ENCODE measurements around the gene ZDHHC19. TPM values are rescaled to one million over a fixed set of nuclear protein-coding genes. Genes with fewer than 3 reads are reported as not detected.
"Not testable (repeated sequence)": the region's sequence is repeated elsewhere in the genome, so short reads cannot be mapped to it uniquely, and the experiment has no call there.

ZDHHC19 gene
- total RNA-seq, 1 donor from 2014 or later, result not detected

GRCh38 chr3:196219194-196219969 lies 8.2 kb upstream of the ZDHHC19 start:
- intact Hi-C loops (cut with micrococcal nuclease), result loop anchor here (1.0 kb wide), 1 partner anchor 37 kb away; no protein-coding TSS in a partner anchor
- H3K9me3 Mint-ChIP-seq, result no peaks in the 10 kb centered on the region
- peak; percentile 64 for DNase-seq (ENCODE audit: low spot score)
- H3K27me3 Mint-ChIP-seq (ENCODE audit: low read depth), result peaks cover 5% of the 10 kb centered on the region
- no peaks in the 10 kb centered on the region for H3K36me3 Mint-ChIP-seq (ENCODE audit: low read depth)
- peak overlapping the region; percentile 59 for H3K4me3 Mint-ChIP-seq (ENCODE audit: low read depth)
- peak overlapping the region; percentile 75 for H3K27ac Mint-ChIP-seq
- H3K4me1 Mint-ChIP-seq (ENCODE audit: low read depth), result peaks cover 12% of the 10 kb centered on the region

- H3K27me3 Mint-ChIP-seq (ENCODE audit: low read depth), result peaks cover 4% of the 10 kb centered on the region
- H3K4me1 Mint-ChIP-seq (ENCODE audit: low read depth), result peaks cover 12% of the 10 kb centered on the region
- no peaks in the 10 kb centered on the region for H3K9me3 Mint-ChIP-seq
- intact Hi-C loops (cut with micrococcal nuclease), result no loop called here
- no peak for DNase-seq (ENCODE audit: low spot score)
- no peaks in the 10 kb centered on the region for H3K36me3 Mint-ChIP-seq (ENCODE audit: low read depth)
- no peak overlapping the region for H3K4me3 Mint-ChIP-seq (ENCODE audit: low read depth)
- H3K27ac Mint-ChIP-seq, result no peak overlapping the region
Measured at GRCh38 chr3:196218155-196218712, 7.0 kb upstream of the ZDHHC19 start.

GRCh38 chr3:196217307-196218154 lies 6.3 kb upstream of the ZDHHC19 start:
- DNase-seq (ENCODE audit: low spot score), result no peak
- no peaks in the 10 kb centered on the region for H3K27me3 Mint-ChIP-seq (ENCODE audit: low read depth)
- H3K4me3 Mint-ChIP-seq (ENCODE audit: low read depth), result peak overlapping the region; percentile 1
- H3K4me1 Mint-ChIP-seq (ENCODE audit: low read depth), result peaks cover 12% of the 10 kb centered on the region
- no peaks in the 10 kb centered on the region for H3K9me3 Mint-ChIP-seq
- H3K36me3 Mint-ChIP-seq (ENCODE audit: low read depth), result no peaks in the 10 kb centered on the region
- peak overlapping the region; percentile 7 for H3K27ac Mint-ChIP-seq
- intact Hi-C loops (cut with micrococcal nuclease), result no loop called here

DNA sequence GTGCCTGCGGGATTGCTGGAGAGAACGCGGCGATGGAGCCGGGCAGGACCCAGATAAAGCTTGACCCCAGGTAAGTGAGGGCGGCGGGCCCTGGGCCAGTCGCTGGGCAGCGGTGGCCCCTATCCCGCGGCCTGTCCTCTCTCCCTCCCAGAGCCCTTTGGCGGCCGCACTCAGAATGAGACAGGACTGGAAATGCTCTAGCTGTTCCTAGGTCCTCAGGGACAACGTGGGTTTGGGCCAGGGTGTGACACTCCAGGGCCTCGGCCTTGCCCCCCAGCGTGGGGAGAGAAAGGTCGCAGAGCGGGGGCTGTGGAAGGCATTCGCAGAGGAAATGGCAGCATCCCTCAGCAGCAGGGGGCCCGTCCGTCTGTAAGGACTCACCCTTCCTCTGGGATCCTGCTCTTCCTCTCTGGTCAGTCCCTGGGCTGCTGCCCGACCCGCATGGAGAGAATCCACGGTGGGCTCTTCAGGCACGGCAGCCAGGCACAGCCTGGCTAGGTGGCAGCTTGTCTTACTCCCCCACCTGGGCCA lies 5.5 kb upstream of the ZDHHC19 start:
- intact Hi-C loops (cut with micrococcal nuclease), result no loop called here
- Mint-ChIP-seq H3K36me3 (ENCODE audit: low read depth) (no peaks in the 10 kb centered on the region), H3K27me3 (ENCODE audit: low read depth) (no peaks in the 10 kb centered on the region), H3K27ac (no peak overlapping the region), H3K4me3 (ENCODE audit: low read depth) (no peak overlapping the region), H3K4me1 (ENCODE audit: low read depth) (peaks cover 12% of the 10 kb centered on the region), H3K9me3 (no peaks in the 10 kb centered on the region)
- DNase-seq (ENCODE audit: low spot score), result no peak

DNA sequence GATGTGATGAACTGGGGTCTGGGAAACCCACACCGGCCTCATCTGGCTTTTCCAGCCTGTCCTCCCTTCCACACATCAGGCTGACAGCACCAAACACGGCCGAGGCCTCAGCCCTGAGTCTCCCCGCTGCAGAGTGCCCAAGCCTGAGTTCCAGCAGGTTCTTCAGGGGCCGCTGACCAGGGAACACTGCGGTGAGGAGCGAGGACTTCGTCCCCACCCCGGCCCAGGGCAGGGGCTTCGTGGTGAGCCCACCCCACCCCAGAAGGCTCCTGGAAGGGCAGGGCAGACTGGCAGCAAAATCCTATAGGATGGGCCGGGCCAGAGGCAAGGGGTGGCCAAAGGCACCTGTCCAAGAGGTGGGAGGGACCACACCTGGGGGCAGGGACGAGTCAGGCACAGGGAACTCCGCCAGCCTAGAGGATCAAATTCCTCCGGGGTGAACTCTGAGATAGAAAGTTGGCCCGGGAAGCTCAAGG lies 4.9 kb upstream of the ZDHHC19 start, which contains the start of gene SLC51A:
Gene SLC51A, plus strand, starts transcription at position 446 of the 476 bp plus-strand sequence. CDS start 179 bp downstream, outside the sequence.
- Mint-ChIP-seq H3K4me3 (ENCODE audit: low read depth) (peak within 1 kb of the TSS; percentile 1), H3K27me3 (ENCODE audit: low read depth) (no peaks in the 10 kb centered on the region), H3K4me1 (ENCODE audit: low read depth) (peaks cover 12% of the 10 kb centered on the region), H3K36me3 (ENCODE audit: low read depth) (no peaks in the 10 kb centered on the region), H3K9me3 (no peaks in the 10 kb centered on the region), H3K27ac (peak within 1 kb of the TSS; percentile 7)
- intact Hi-C loops (cut with micrococcal nuclease), result no loop called here
- DNase-seq (ENCODE audit: low spot score), result no peak

GRCh38 chr3:196215493-196216020 lies 4.4 kb upstream of the ZDHHC19 start:
- H3K36me3 Mint-ChIP-seq (ENCODE audit: low read depth), result no peaks in the 10 kb centered on the region
- H3K4me3 Mint-ChIP-seq (ENCODE audit: low read depth), result no peak overlapping the region
- no peaks in the 10 kb centered on the region for H3K9me3 Mint-ChIP-seq
- H3K4me1 Mint-ChIP-seq (ENCODE audit: low read depth), result peaks cover 12% of the 10 kb centered on the region
- no peak overlapping the region for H3K27ac Mint-ChIP-seq
- intact Hi-C loops (cut with micrococcal nuclease), result no loop called here
- DNase-seq (ENCODE audit: low spot score), result no peak
- H3K27me3 Mint-ChIP-seq (ENCODE audit: low read depth), result no peaks in the 10 kb centered on the region

DNA sequence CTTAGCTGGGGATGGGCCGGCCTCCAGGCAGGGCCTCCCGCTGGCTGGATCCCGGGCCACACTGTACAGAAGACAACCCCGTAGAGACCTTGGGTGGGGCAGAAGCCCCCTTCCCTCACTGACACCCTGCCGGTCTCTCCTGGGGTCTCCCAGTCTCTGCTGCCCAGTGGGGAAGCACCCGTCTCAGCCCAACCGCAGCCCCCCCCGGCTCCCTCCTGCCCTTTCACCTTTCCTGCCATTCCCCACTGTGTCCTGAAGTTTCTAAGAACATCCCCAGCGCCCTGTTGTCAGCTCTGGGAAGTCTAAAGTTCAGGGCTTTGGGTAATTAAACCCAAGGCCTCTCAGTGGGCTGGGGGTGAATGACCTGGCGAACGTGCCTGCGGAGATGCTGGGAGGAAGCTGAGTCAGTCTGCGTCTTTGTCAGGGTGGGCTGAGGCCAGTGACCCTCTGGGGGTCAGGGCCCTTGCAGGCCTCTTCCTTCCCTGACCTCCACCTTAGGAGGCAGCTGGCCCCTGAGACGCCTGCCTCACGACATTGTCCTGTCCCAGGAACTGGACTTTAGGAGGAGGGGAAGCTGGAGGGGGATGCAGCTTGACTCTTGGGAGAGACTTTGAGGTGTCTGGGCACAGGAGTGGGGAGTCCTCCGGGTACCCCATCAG lies 3.7 kb upstream of the ZDHHC19 start:
- Mint-ChIP-seq H3K27me3 (ENCODE audit: low read depth) (no peaks in the 10 kb centered on the region), H3K4me3 (ENCODE audit: low read depth) (no peak overlapping the region), H3K27ac (no peak overlapping the region), H3K4me1 (ENCODE audit: low read depth) (peaks cover 10% of the 10 kb centered on the region), H3K36me3 (ENCODE audit: low read depth) (no peaks in the 10 kb centered on the region), H3K9me3 (no peaks in the 10 kb centered on the region)
- intact Hi-C loops (cut with micrococcal nuclease), result no loop called here
- DNase-seq (ENCODE audit: low spot score), result no peak

GRCh38 chr3:196209944-196210672 lies 1.1 kb downstream of the ZDHHC19 start:
- not testable (repeated sequence) for H3K27ac Mint-ChIP-seq; H3K36me3 Mint-ChIP-seq (ENCODE audit: low read depth); DNase-seq (ENCODE audit: low spot score); H3K4me3 Mint-ChIP-seq (ENCODE audit: low read depth); H3K9me3 Mint-ChIP-seq; H3K27me3 Mint-ChIP-seq (ENCODE audit: low read depth); H3K4me1 Mint-ChIP-seq (ENCODE audit: low read depth)
- intact Hi-C loops (cut with micrococcal nuclease), result loop anchor here (10.0 kb wide), 1 partner anchor 355 kb away; no protein-coding TSS in a partner anchor

DNA sequence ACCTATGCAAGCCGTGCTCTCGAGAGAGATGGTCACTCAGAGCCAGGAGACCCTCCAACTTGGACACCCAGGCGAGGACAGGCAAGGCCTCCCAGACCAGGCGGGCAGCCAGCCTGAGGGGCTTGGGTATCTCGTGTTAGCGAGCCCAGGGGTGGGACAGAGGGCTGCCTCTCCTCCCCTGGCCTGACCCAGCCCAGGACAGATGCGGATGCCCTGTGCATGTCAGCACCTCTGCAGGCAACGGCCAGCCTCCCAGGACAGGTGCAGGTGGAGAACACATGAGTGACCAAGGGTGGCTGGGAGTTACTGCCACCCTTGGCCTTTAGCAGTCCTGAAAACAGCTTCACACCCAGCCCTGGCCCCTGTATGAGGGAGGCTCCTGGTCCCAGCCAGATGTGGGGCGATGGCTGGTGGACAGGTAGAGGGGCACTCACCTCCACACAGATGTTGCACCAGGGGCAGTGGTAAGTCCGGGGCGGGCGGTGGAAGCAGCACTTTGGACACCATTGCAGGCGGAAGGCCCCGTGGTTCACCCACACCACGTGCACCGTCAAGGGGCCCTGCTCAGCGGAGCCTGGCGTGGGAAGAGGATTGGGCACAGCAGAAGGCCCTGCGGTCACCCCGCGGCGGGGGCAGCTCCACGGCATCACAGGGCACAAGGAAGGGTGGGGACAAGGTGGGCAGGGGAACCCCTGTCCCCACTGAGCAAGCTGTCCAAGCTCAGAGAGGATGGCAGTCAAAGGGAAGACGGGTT lies 2.1 kb downstream of the ZDHHC19 start:
- Mint-ChIP-seq H3K27me3 (ENCODE audit: low read depth) (peaks cover 16% of the 10 kb centered on the region), H3K36me3 (ENCODE audit: low read depth) (no peaks in the 10 kb centered on the region), H3K27ac (no peak overlapping the region), H3K4me1 (ENCODE audit: low read depth) (peaks cover 2% of the 10 kb centered on the region), H3K4me3 (ENCODE audit: low read depth) (no peak overlapping the region), H3K9me3 (no peaks in the 10 kb centered on the region)
- no peak for DNase-seq (ENCODE audit: low spot score)
- intact Hi-C loops (cut with micrococcal nuclease), result loop anchor here (10.0 kb wide), 1 partner anchor 354 kb away; no protein-coding TSS in a partner anchor

- peaks cover 4% of the 10 kb centered on the region for H3K4me1 Mint-ChIP-seq (ENCODE audit: low read depth)
- DNase-seq (ENCODE audit: low spot score), result peak; percentile 43
- intact Hi-C loops (cut with micrococcal nuclease), result loop anchor here (10.0 kb wide), 1 partner anchor 353 kb away; no protein-coding TSS in a partner anchor
- no peaks in the 10 kb centered on the region for H3K36me3 Mint-ChIP-seq (ENCODE audit: low read depth)
- H3K27me3 Mint-ChIP-seq (ENCODE audit: low read depth), result peaks cover 24% of the 10 kb centered on the region
- no peaks in the 10 kb centered on the region for H3K9me3 Mint-ChIP-seq
- H3K4me3 Mint-ChIP-seq (ENCODE audit: low read depth), result peak overlapping the region; percentile 74
- no peak overlapping the region for H3K27ac Mint-ChIP-seq
Measured at GRCh38 chr3:196207833-196208607, 3.2 kb downstream of the ZDHHC19 start.
